SU-DHL-6 (cell line): ENCODE results near the gene CDSN.

Source experiments
- EZH2phosphoT487 ChIP-seq: fragments of 200-600 bp; sonication (generic), shearing (Covaris generic); conservative IDR thresholded peaks from 2 replicates; pipeline ENCODE4 v1.6.1; 2018; ENCODE audit warnings: mild to moderate bottlenecking, antibody characterized with exemption, low read length, moderate library complexity, mixed read lengths
- TF ChIP-seq, protein P1 (sequence below): fragments of 200-600 bp; sonication (generic); IDR thresholded peaks from one replicate; pipeline ENCODE4 v1.5.1; 2017; ENCODE audit warnings: antibody characterized with exemption, mild to moderate bottlenecking, low read length, moderate library complexity; ENCODE audit not compliant: insufficient read depth, poor library complexity, severe bottlenecking

DNA sequence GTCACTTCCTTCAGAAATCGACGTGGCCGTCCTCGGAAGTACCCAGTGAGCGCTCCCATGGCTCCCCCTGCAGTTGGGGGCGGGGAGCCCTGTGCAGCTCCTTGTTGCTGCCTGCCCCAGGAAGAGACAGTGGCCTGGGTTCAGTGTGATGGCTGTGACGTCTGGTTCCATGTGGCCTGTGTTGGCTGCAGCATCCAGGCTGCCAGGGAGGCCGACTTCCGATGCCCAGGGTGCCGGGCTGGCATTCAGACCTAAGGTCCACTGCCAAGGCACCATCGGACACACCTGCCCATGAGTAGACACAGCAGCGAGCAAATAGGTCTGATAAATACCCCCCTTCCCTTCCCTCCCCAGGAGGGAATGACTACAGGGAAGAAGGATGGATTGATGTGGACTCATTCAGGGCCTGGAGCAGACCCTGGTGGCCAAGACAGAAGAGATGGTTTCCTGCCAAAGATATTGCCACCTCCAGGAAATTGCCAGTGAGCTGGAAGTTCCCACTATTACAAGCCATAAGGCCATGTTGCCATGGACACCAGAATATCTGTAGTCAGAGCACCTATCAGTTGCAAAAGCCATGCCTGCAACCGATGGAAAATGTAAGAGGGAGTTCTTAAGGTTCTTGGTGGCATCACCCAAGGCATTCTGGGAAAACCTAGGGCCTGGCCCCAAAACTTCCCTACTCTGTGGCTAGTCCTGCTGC is 42.4 kb upstream of the CDSN start:
- TF ChIP-seq, protein P1, sequence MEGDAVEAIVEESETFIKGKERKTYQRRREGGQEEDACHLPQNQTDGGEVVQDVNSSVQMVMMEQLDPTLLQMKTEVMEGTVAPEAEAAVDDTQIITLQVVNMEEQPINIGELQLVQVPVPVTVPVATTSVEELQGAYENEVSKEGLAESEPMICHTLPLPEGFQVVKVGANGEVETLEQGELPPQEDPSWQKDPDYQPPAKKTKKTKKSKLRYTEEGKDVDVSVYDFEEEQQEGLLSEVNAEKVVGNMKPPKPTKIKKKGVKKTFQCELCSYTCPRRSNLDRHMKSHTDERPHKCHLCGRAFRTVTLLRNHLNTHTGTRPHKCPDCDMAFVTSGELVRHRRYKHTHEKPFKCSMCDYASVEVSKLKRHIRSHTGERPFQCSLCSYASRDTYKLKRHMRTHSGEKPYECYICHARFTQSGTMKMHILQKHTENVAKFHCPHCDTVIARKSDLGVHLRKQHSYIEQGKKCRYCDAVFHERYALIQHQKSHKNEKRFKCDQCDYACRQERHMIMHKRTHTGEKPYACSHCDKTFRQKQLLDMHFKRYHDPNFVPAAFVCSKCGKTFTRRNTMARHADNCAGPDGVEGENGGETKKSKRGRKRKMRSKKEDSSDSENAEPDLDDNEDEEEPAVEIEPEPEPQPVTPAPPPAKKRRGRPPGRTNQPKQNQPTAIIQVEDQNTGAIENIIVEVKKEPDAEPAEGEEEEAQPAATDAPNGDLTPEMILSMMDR = no peak
- no peak for TF ChIP-seq EZH2phosphoT487
